Adrenal gland (tissue), 12 donors: ENCODE data around the gene ASH1L. TPM values are rescaled to one million over a fixed set of nuclear protein-coding genes. Genes with fewer than 3 reads are reported as not detected.

Experiments used
- DNase-seq, 7 donors: peaks; one replicate each; pipeline ENCODE4 v3.0.0-alpha.2; 2019 to 2020
- H3K27ac ChIP-seq, 5 donors: fragments of 200-600 bp; sonication (generic) in 4 of 5; 1 replicate in 3 of 5; 2 replicates in 2 of 5; pipeline versions ENCODE4 v1.5.1 to v1.8.0; 2016 to 2020; ENCODE audit warnings: mild to moderate bottlenecking in 1 of 5
- H3K27me3 ChIP-seq: fragments of 200-600 bp; 2 replicates; pipeline ENCODE4 v1.8.0; 2021
- H3K36me3 ChIP-seq, 2 donors: fragments of 200-600 bp; replicated peaks in 1 of 2; 1 replicate in 1 of 2; 2 replicates in 1 of 2; pipeline versions ENCODE4 v1.5.1 to v1.8.0; 2018 to 2022
- H3K4me1 ChIP-seq, 2 donors: fragments of 200-600 bp; replicated peaks in 1 of 2; 1 replicate in 1 of 2; 2 replicates in 1 of 2; pipeline versions ENCODE4 v1.5.1 to v1.8.0; 2018 to 2021
- H3K4me3 ChIP-seq, 4 donors: fragments of 200-600 bp; sonication (generic) in 3 of 4; one replicate each; pipeline ENCODE4 v1.5.1; 2016 to 2018
- H3K9me3 ChIP-seq, 3 donors: fragments of 200-600 bp; sonication (generic) in 1 of 3; replicated peaks in 1 of 3; 1 replicate in 2 of 3; 2 replicates in 1 of 3; pipeline versions ENCODE4 v1.5.1 to v1.8.0; 2016 to 2021
- CTCF ChIP-seq, 6 experiments: fragments of 450-650 bp in 4 of 6; fragments of 200-600 bp in 2 of 6; sonication (generic) in 1 of 6; IDR thresholded peaks; 1 replicate in 5 of 6; 2 replicates in 1 of 6; pipeline versions ENCODE4 v1.5.1 to v1.8.0; 2016 to 2021; ENCODE audit warnings: antibody characterized with exemption in 6 of 6, mild to moderate bottlenecking in 2 of 6, moderate library complexity in 1 of 6
- POLR2A ChIP-seq, 2 donors: fragments of 450-650 bp; IDR thresholded peaks; one replicate each; pipeline ENCODE4 v1.6.1; 2017; ENCODE audit warnings: antibody characterized with exemption in 2 of 2, mild to moderate bottlenecking in 2 of 2, moderate library complexity in 1 of 2
- WGBS, 4 donors: extraction: QIAGEN DNeasy Blood & Tissue Kit in 2 of 4; methylation state at CpG; one replicate each; pipeline versions ENCODE4 v1.1.5 to v1.1.7; 2013 to 2017; 5-methylcytosine and 5-hydroxymethylcytosine counted together
- intact Hi-C, 2 donors: fragments of 100-400 bp; cut with DNase I; formaldehyde crosslinking; loops; one replicate each; pipeline versions ENCODE4 v1.14.1 to v1.15.0; 2022 to 2023
- polyA plus RNA-seq, 3 donors: library from polyadenylated mRNA; stranded (reverse); fragments of 200-250 nt in 2 of 3; fragments of 350-450 nt in 1 of 3; fragmentation: Illumina TruSeq in 1 of 3; extraction: RNeasy Lipid Tissue Mini Kit (QIAGEN cat#74804) in 1 of 3; gene quantifications; one replicate each; pipeline ENCODE4 v1.2.3, GENCODE V29; 2013 to 2014
- total RNA-seq, 9 donors: library from RNA; depleted of rRNA in 4 of 9; stranded (reverse); fragments of >200 nt in 4 of 9; fragments of 120-200 nt in 1 of 9; fragmentation: NEBNext Ultra II Directional in 1 of 9; extraction: Animal tissue kit (Norgen Biotek cat#: 25700) in 1 of 9; gene quantifications; one replicate each; pipeline versions ENCODE4 v1.1.0 to v1.2.4, GENCODE V29; 2013 to 2023
- donor health status: healthy with polysubstance abuse.
- donor health status: Bipolar disorder and iron deficiency.
- donor health status: DM: yes; HTN: yes; CAD: no.
- donor health status: DM: no; HTN: no; CAD: no.
- donor health status: DM: no; HTN: no; CAD: no.
- donor health status: DM: yes; HTN: yes; CAD: no.

Gene ASH1L
- total and polyA plus RNA-seq, 12 donors = 3.7 to 59.3 (median 41.8) TPM

GRCh38 chr1:155318082-155318481 is 244.5 kb downstream of the ASH1L start:
- intact Hi-C loops = no loop called here
- Histone ChIP-seq H3K27ac (no peak overlapping the region), H3K9me3 (no peaks in the 10 kb centered on the region), H3K4me3 (no peak overlapping the region), H3K27me3 (no peaks in the 10 kb centered on the region), H3K36me3 (peaks cover 0 to 20% of the 10 kb centered on the region in 2 donors), H3K4me1 (peaks cover 21 to 32% of the 10 kb centered on the region in 2 donors)
- WGBS, 4 donors = 93 to 97% (median 95%) methylated on average over 6 to 9 of the region's 9 CpGs
- TF ChIP-seq POLR2A (IDR thresholded peaks at IDR 0.05) (no peak), CTCF (IDR thresholded peaks at IDR 0.05) (no peak)
- peak in 1 of 7 donors; percentile 18 for DNase-seq

GRCh38 chr1:155316922-155317321 is 245.7 kb downstream of the ASH1L start:
- H3K36me3 ChIP-seq = peaks cover 0 to 23% of the 10 kb centered on the region in 2 donors
- intact Hi-C loops = no loop called here
- no peaks in the 10 kb centered on the region for H3K27me3 ChIP-seq
- no peak overlapping the region for H3K27ac ChIP-seq
- 91 to 93% (median 92%) methylated on average over 3 of the region's 3 CpGs for WGBS, 4 donors
- peaks cover 9 to 23% of the 10 kb centered on the region in 2 donors for H3K4me1 ChIP-seq
- no peak overlapping the region for H3K4me3 ChIP-seq
- TF ChIP-seq POLR2A (IDR thresholded peaks at IDR 0.05) (no peak), CTCF (IDR thresholded peaks at IDR 0.05) (no peak)
- H3K9me3 ChIP-seq = no peaks in the 10 kb centered on the region
- DNase-seq = no peak

- no peak for DNase-seq
- Histone ChIP-seq H3K4me3 (no peak overlapping the region), H3K36me3 (peaks cover 0 to 17% of the 10 kb centered on the region in 2 donors), H3K9me3 (no peaks in the 10 kb centered on the region), H3K27me3 (no peaks in the 10 kb centered on the region), H3K4me1 (peaks cover 0 to 25% of the 10 kb centered on the region in 2 donors), H3K27ac (no peak overlapping the region)
- intact Hi-C loops = no loop called here
- TF ChIP-seq CTCF (IDR thresholded peaks at IDR 0.05) (no peak), POLR2A (IDR thresholded peaks at IDR 0.05) (no peak)
- WGBS, 4 donors = 88 to 89% (median 88%) methylated on average over 8 of the region's 8 CpGs
Observed at GRCh38 chr1:155313261-155313660, 249.3 kb downstream of the ASH1L start.

- peaks cover 0 to 8% of the 10 kb centered on the region in 2 donors for H3K36me3 ChIP-seq
- intact Hi-C loops = loop anchor here in 1 of 2 donors (5.0 kb wide), 1 partner anchor 47 kb away; the partner anchor contains the start of gene SCAMP3
- no peaks in the 10 kb centered on the region for H3K27me3 ChIP-seq
- WGBS, 4 donors = 1 to 15% (median 8%) methylated on average over 5 to 11 of the region's 11 CpGs
- TF ChIP-seq POLR2A (IDR thresholded peaks at IDR 0.05) = peak in 1 of 2 donors; percentile 5
- no peak for TF ChIP-seq CTCF (IDR thresholded peaks at IDR 0.05)
- peaks cover 9 to 33% of the 10 kb centered on the region in 2 donors for H3K4me1 ChIP-seq
- H3K9me3 ChIP-seq = no peaks in the 10 kb centered on the region
- DNase-seq = peak; percentile 41 to 70 (median 63)
- peak overlapping the region; percentile 51 to 79 (median 63) for H3K4me3 ChIP-seq
- H3K27ac ChIP-seq = peak overlapping the region; percentile 23 to 95 (median 79)
Observed at GRCh38 chr1:155309423-155310021, 253.1 kb downstream of the ASH1L start.
